ENCODE measurements around the gene GPN2. TPM values are rescaled to one million over a fixed set of nuclear protein-coding genes. Genes with fewer than 3 reads are reported as not detected.
A peak's percentile ranks its signal among the peaks of the same experiment; 100 is the strongest.

The GPN2 gene
- total and polyA plus RNA-seq, 9 of the 15 experiments (the other 6 are each of a cell fraction or from before 2014, with no cell fraction given), result 9.9 to 58.8 (median 20.4) TPM

DNA sequence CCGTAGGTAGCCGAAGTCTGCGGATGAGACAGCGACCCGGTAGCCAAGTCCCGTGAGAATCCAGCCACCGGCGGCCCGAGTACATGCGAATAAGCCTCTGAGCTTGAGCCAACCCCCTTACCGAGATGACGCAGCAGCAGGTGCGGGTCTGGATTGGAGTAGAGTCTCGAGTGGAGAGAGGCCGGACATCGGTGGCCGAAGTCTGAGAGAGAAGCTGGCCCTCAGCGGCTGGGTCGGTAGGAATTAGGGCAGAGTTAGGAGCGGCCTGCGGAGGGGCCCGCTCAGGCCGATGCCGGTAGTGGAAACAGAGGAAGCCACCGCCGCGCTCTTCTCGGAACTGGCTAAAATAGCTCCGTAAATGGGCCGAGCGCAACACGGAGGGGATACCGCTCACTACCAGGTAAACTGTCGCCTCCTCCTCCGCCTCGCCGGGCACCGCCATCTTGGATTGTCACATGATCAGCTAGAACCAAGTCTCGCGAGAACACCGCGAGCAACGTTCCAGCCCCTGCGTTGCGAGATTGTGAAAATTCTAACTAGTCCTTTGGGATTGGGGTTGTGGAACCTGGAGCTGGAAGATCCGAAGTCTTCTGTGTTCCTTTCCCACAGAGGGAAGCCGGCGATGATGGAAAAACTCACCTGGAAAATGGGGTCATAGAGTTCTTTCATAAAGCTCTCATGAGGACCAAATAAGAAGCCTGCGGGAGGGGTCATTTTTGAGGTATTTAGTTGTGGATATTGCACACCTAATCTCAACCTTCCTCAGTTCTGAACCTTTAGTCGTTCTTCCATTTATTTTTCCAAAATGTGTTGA, 10.1 kb upstream of the GPN2 start, which contains the start of gene GPATCH3 (continued):
- TF ChIP-seq UBTF (IDR thresholded peaks at IDR 0.05; ENCODE audit: borderline replicate concordance in 1 of 2, low read depth in 2 of 2, low read length in 2 of 2) (no peak), YBX1 (IDR thresholded peaks at IDR 0.05) (no peak), NONO (IDR thresholded peaks at IDR 0.05; ENCODE audit: low read depth in 2 of 2, low read length in 1 of 2) (peak in 1 of 2 experiments; percentile 61; a peak in 1 of 4 replicates), ELF4 (CRISPR knock-in tag; IDR thresholded peaks at IDR 0.05) (no peak), ZNF3 (CRISPR knock-in tag; IDR thresholded peaks at IDR 0.05) (no peak), HSF4 (CRISPR knock-in tag; IDR thresholded peaks at IDR 0.05; ENCODE audit: borderline replicate concordance) (no peak), CHD2 (IDR thresholded peaks at IDR 0.05; ENCODE audit: low read depth, low read length) (peak; percentile 99), STAT5B (CRISPR knock-in tag; IDR thresholded peaks at IDR 0.05) (no peak), ZNF699 (CRISPR knock-in tag; IDR thresholded peaks at IDR 0.05; ENCODE audit: insufficient replicate concordance) (no peak), DDX20 (tag; IDR thresholded peaks at IDR 0.05; ENCODE audit: low read depth) (no peak), NCOR1 (IDR thresholded peaks at IDR 0.05) (peak; percentile 16; the same call in 1 of the 2 replicates), RNF2 (IDR thresholded peaks at IDR 0.05) (peak; percentile 75), ZNF174 (CRISPR knock-in tag; IDR thresholded peaks at IDR 0.05) (no peak), NR4A1 (CRISPR knock-in tag; IDR thresholded peaks at IDR 0.05) (0 out of 2 replicates have a peak, but pooled peaks have one; percentile 48), NR4A1 (tag; IDR thresholded peaks at IDR 0.05) (no peak), SOX6 (IDR thresholded peaks at IDR 0.05) (no peak), RBM39 (optimal IDR thresholded peaks at IDR 0.05; ENCODE audit: low read depth, low read length) (no peak), RHOXF2B (CRISPR knock-in tag; conservative IDR thresholded peaks at IDR 0.05) (no peak), TEAD4 (IDR thresholded peaks at IDR 0.05; ENCODE audit: low read length) (peak; percentile 59), TEAD4 (CRISPR knock-in tag; IDR thresholded peaks at IDR 0.05; ENCODE audit: borderline replicate concordance) (no peak)
- TF ChIP-seq, protein P1, sequence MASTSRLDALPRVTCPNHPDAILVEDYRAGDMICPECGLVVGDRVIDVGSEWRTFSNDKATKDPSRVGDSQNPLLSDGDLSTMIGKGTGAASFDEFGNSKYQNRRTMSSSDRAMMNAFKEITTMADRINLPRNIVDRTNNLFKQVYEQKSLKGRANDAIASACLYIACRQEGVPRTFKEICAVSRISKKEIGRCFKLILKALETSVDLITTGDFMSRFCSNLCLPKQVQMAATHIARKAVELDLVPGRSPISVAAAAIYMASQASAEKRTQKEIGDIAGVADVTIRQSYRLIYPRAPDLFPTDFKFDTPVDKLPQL (IDR thresholded peaks at IDR 0.05; ENCODE audit: extremely low read depth, insufficient read length), result peak; percentile 73
- TF ChIP-seq, protein P2, sequence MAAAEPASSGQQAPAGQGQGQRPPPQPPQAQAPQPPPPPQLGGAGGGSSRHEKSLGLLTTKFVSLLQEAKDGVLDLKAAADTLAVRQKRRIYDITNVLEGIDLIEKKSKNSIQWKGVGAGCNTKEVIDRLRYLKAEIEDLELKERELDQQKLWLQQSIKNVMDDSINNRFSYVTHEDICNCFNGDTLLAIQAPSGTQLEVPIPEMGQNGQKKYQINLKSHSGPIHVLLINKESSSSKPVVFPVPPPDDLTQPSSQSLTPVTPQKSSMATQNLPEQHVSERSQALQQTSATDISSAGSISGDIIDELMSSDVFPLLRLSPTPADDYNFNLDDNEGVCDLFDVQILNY (CRISPR knock-in tag; IDR thresholded peaks at IDR 0.05), result 0 out of 2 replicates have a peak, but pooled peaks have one; percentile 53
- TF ChIP-seq, protein P3, sequence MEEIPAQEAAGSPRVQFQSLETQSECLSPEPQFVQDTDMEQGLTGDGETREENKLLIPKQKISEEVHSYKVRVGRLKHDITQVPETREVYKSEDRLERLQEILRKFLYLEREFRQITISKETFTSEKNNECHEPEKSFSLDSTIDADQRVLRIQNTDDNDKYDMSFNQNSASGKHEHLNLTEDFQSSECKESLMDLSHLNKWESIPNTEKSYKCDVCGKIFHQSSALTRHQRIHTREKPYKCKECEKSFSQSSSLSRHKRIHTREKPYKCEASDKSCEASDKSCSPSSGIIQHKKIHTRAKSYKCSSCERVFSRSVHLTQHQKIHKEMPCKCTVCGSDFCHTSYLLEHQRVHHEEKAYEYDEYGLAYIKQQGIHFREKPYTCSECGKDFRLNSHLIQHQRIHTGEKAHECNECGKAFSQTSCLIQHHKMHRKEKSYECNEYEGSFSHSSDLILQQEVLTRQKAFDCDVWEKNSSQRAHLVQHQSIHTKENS (CRISPR knock-in tag; IDR thresholded peaks at IDR 0.05), result no peak

Measured in K562 (cell line).